ENCODE results near the gene SART3.

DNA sequence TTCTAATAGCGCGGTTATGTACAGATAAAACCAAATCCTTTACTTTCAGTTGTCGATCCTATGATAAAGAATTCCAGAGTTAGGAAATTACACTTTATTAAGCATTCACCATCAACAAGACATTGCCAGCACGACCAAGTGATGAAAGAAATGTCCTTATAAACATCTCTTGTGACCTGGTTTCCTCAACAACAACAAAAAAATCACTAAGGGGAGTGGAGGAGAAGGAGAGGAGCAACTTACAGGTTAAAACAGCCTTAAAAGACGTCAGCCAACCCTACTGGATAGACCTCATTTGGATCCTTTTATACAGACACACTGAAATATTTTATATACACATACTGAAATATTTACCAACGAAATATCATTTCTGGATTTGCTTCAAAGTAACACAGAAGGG, 22.8 kb downstream of the SART3 start:
- TF ChIP-seq, protein P1, sequence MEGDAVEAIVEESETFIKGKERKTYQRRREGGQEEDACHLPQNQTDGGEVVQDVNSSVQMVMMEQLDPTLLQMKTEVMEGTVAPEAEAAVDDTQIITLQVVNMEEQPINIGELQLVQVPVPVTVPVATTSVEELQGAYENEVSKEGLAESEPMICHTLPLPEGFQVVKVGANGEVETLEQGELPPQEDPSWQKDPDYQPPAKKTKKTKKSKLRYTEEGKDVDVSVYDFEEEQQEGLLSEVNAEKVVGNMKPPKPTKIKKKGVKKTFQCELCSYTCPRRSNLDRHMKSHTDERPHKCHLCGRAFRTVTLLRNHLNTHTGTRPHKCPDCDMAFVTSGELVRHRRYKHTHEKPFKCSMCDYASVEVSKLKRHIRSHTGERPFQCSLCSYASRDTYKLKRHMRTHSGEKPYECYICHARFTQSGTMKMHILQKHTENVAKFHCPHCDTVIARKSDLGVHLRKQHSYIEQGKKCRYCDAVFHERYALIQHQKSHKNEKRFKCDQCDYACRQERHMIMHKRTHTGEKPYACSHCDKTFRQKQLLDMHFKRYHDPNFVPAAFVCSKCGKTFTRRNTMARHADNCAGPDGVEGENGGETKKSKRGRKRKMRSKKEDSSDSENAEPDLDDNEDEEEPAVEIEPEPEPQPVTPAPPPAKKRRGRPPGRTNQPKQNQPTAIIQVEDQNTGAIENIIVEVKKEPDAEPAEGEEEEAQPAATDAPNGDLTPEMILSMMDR (IDR thresholded peaks at IDR 0.05), result no peak
- TF ChIP-seq POLR2A (IDR thresholded peaks at IDR 0.05), result no peak

All from esophagus squamous epithelium (tissue), 4 donors.